HEK293 (cell line): ENCODE data around the gene PDAP1.

Experiments used
- ZNF2 ChIP-seq: fragments of 450-650 bp; formaldehyde crosslinking; IDR thresholded peaks from 2 replicates; pipeline ENCODE4 v1.5.1; 2016; ENCODE audit warnings: missing biosample characterization, missing genetic modification characterization
- ZNF629 ChIP-seq: fragments of 450-650 bp; formaldehyde crosslinking; IDR thresholded peaks from 2 replicates; pipeline ENCODE4 v1.5.1; 2017; ENCODE audit warnings: missing biosample characterization, missing genetic modification characterization
- TF ChIP-seq, protein P1 (sequence below): fragments of 450-650 bp; formaldehyde crosslinking; IDR thresholded peaks from 2 replicates; pipeline ENCODE4 v1.5.1; 2016; ENCODE audit warnings: missing biosample characterization, missing genetic modification characterization

DNA sequence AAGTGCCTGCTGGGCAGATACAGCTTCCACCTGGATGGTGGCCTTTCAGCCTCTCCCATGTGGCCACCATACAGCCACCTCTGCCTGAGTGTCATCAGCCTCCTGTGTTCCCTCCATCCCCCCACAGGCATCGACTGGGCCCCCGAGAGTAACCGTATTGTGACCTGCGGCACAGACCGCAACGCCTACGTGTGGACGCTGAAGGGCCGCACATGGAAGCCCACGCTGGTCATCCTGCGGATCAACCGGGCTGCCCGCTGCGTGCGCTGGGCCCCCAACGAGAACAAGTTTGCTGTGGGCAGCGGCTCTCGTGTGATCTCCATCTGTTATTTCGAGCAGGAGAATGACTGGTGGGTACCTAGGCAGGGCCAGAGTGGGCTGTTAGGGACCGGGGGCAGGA is 20.5 kb downstream of the PDAP1 start:
- TF ChIP-seq ZNF2 (tag by site-specific recombination), result no peak
- TF ChIP-seq, protein P1, sequence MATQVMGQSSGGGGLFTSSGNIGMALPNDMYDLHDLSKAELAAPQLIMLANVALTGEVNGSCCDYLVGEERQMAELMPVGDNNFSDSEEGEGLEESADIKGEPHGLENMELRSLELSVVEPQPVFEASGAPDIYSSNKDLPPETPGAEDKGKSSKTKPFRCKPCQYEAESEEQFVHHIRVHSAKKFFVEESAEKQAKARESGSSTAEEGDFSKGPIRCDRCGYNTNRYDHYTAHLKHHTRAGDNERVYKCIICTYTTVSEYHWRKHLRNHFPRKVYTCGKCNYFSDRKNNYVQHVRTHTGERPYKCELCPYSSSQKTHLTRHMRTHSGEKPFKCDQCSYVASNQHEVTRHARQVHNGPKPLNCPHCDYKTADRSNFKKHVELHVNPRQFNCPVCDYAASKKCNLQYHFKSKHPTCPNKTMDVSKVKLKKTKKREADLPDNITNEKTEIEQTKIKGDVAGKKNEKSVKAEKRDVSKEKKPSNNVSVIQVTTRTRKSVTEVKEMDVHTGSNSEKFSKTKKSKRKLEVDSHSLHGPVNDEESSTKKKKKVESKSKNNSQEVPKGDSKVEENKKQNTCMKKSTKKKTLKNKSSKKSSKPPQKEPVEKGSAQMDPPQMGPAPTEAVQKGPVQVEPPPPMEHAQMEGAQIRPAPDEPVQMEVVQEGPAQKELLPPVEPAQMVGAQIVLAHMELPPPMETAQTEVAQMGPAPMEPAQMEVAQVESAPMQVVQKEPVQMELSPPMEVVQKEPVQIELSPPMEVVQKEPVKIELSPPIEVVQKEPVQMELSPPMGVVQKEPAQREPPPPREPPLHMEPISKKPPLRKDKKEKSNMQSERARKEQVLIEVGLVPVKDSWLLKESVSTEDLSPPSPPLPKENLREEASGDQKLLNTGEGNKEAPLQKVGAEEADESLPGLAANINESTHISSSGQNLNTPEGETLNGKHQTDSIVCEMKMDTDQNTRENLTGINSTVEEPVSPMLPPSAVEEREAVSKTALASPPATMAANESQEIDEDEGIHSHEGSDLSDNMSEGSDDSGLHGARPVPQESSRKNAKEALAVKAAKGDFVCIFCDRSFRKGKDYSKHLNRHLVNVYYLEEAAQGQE, result no peak
- TF ChIP-seq ZNF629 (tag by site-specific recombination), result no peak
